Activated CD8-positive, alpha-beta memory T cell treated with anti-CD3 and anti-CD28 coated beads, Interleukin-2, amount 50 U/mL, for 4 hours (primary cell): ENCODE data around the gene ANGPTL5.
"Not testable (repeated sequence)": the region's sequence is repeated elsewhere in the genome, so short reads cannot be mapped to it uniquely, and the experiment has no call there.

Experiments used
- DNase-seq: peaks from one replicate; pipeline ENCODE4 v3.0.0-alpha.2; 2020

Gene ANGPTL5

GRCh38 chr11:101885631-101886030, 30.7 kb downstream of the ANGPTL5 start:
- no peak for DNase-seq

- DNase-seq = no peak
Measured at GRCh38 chr11:101881586-101881985, 34.7 kb downstream of the ANGPTL5 start.

- no peak for DNase-seq
Measured at GRCh38 chr11:101880222-101880621, 36.1 kb downstream of the ANGPTL5 start.

- DNase-seq = no peak
Measured at GRCh38 chr11:101872171-101872882, 44.0 kb downstream of the ANGPTL5 start.

- no peak for DNase-seq
Measured at GRCh38 chr11:101870510-101870909, 45.8 kb downstream of the ANGPTL5 start.

GRCh38 chr11:101867951-101868350, 48.4 kb downstream of the ANGPTL5 start:
- DNase-seq = no peak

GRCh38 chr11:101866619-101867491, 49.5 kb downstream of the ANGPTL5 start:
- DNase-seq = no peak

- DNase-seq = no peak
Measured at GRCh38 chr11:101864098-101864497, 52.2 kb downstream of the ANGPTL5 start.

- no peak for DNase-seq
Measured at GRCh38 chr11:101863361-101863760, 53.0 kb downstream of the ANGPTL5 start.

GRCh38 chr11:101862391-101863233, 53.7 kb downstream of the ANGPTL5 start:
- no peak for DNase-seq

- DNase-seq = no peak
Measured at GRCh38 chr11:101860696-101861427, 55.5 kb downstream of the ANGPTL5 start.

GRCh38 chr11:101852260-101852659, 64.1 kb downstream of the ANGPTL5 start:
- not testable (repeated sequence) for DNase-seq

GRCh38 chr11:101848262-101848661, 68.1 kb downstream of the ANGPTL5 start:
- DNase-seq = no peak

GRCh38 chr11:101844608-101845007, 71.7 kb downstream of the ANGPTL5 start:
- DNase-seq = no peak

- DNase-seq = no peak
Measured at GRCh38 chr11:101840704-101841103, 75.6 kb downstream of the ANGPTL5 start.
